ENCODE results near the gene ERP44.
"Not testable (repeated sequence)": the region's sequence is repeated elsewhere in the genome, so short reads cannot be mapped to it uniquely, and the experiment has no call there.

The ERP44 gene

DNA sequence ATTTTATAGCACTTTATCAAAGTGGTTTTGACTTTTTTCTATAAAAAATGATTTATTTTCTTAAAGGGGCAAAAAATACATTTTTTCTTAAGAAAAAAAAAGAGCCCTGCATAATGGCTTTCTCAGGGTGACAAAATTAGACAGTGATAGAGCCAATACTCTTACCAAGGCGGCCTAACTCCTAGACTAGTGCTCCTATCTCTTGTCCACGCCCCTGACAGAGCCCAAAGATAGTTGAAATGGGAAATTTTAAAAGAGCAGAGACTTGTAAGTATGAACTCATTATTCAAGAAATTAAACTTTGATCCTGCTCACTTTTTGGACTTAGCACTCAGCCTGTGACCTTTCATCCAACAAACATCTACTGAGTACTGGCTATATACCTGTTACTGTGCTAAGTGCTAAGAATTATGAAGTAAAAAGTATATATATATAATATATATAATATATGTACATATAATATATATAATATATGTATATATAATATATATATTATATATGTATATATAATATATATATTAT lies 1.4 kb upstream of the ERP44 start:
- no peak for DNase-seq (ENCODE audit: low spot score)

- no peak for DNase-seq (ENCODE audit: low spot score)
Measured at GRCh38 chr9:100099722-100100042, 882 bp upstream of the ERP44 start.

GRCh38 chr9:100098046-100098886 lies 534 bp downstream of the ERP44 start:
- peak; percentile 30 for DNase-seq (ENCODE audit: low spot score)

- no peak for DNase-seq (ENCODE audit: low spot score)
Measured at GRCh38 chr9:100096378-100096916, 2.4 kb downstream of the ERP44 start.

- DNase-seq (ENCODE audit: low spot score) = not testable (repeated sequence)
Measured at GRCh38 chr9:100094411-100094810, 4.4 kb downstream of the ERP44 start.

GRCh38 chr9:100092066-100092465 lies 6.7 kb downstream of the ERP44 start:
- DNase-seq (ENCODE audit: low spot score) = no peak

- no peak for DNase-seq (ENCODE audit: low spot score)
Measured at GRCh38 chr9:100091650-100092049, 7.2 kb downstream of the ERP44 start.

DNA sequence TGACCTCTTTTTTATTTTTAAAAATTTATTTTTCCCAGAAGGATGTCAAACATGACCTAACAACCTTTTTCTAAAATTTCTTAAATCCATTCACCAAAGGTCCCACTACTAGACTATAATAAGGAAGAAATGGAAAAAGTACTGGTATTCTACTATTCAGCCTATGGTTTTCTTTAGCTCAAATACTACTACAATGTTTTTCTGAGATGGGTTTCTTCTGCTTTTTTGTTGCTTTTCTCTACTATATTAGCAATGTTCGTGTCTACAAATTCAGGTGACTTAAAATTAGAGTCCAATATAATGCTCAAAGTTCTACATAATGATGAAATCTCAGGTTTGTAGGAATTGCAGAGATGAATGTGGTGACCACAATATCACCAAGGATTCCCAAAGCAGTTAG lies 7.9 kb downstream of the ERP44 start:
- no peak for DNase-seq (ENCODE audit: low spot score)

- DNase-seq (ENCODE audit: low spot score) = peak; percentile 25
Measured at GRCh38 chr9:100088202-100088601, 10.6 kb downstream of the ERP44 start.

GRCh38 chr9:100087218-100087617 lies 11.6 kb downstream of the ERP44 start:
- no peak for DNase-seq (ENCODE audit: low spot score)

DNA sequence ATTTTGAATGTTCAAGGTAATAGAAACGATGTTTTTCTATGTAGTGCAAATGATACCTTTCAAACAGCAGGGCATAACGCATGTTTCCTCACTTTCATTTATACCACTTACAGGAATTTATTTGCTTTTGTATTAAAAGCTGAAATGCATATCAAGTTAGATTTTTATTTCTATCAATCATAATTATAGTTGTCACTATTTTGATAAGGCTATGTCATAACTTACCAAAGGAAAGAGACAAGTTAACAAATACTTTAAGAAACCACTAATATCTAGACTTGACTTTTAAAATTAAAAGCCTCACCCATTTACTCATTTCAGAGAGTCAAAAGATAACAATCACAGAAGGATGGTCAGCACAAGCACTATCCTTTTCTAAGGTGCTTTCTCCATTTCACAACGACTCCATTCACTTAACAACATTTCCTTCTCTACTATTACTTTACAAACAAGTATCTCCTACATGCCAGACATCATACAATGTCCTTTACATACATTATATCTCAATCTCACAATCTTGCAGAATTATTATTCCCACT lies 12.6 kb downstream of the ERP44 start:
- peak; percentile 46 for DNase-seq (ENCODE audit: low spot score)

GRCh38 chr9:100084734-100085133 lies 14.1 kb downstream of the ERP44 start:
- peak; percentile 67 for DNase-seq (ENCODE audit: low spot score)

DNA sequence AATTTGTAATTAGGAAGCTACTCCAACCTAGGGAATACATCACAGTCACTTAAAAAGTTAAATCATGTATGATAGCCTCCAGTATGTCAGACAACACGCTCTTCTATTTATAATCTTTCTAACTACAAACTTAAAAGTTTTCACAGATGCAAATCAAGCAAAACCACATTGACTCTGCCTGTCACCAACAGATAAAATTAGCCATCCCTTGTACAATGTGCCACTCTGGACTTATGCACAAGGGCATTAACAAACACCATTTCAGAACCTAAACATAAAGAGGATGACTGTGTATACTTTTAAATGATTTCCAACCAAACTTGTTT lies 14.7 kb downstream of the ERP44 start:
- no peak for DNase-seq (ENCODE audit: low spot score)

DNA sequence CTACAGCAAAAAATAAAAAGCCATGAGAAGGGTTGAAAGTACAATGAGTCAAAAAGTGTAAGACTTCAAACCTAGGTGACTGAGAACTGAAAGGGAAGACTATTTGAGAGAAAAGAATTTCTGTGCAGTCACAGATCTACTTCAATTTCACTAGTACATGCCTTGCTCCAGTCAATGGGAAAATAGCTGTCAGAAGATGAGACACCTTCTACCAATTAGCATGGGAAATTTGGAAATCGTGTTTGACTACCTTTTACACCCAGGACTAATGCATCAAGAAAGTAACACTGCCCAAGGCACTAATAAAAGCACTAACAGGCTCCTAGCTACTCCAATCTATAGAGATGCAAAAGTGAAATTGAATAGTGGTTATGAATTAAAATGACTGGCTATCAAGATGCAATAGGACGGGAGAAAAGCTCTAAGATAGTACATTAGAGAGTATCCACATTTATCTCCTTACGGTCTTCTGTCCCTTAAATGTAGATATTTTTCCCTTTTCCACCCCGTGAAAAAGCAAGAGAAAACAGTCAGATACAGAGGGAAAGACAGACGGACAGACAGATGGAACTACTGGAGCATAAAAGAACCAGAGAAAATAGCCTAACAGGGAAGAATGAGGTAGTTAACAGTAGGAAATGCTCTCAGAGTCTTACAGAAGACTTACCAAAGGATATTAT lies 15.2 kb downstream of the ERP44 start:
- peak; percentile 56 for DNase-seq (ENCODE audit: low spot score)

DNA sequence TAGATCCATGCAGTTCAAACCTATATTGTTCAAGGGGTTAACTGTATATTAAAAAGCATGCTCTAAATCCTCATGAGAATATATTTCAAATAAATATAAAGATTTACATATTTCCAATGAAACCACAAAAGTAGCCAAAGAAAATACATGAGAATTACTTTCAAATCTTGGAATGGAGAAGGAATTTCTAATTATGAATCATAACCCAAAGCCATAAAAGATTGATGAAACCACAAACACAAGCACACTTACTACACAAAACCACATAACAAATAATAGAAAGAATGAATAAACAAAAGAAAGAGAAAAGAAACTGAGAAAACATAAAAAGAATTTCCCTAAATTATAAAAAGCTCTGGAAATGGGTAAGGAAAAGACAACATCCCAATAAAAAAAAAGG lies 16.0 kb downstream of the ERP44 start:
- DNase-seq (ENCODE audit: low spot score) = no peak

DNA sequence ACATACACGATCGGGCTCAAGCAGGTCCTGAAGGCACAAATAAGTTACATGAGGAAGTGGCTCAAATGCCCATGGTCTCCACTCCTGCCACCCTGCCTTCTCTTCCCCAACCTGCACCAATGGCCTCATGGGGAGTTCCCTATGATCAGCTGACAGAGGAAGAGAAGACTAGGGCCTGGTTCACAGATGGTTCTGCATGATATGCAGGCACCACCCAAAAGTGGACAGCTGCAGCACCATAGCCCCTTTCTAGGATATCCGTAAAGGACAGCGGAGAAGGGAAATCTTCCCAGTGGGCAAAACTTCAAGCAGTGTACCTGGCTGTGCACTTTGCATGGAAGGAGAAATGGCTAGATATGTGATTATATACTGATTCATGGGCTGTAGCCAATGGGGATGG lies 22.5 kb downstream of the ERP44 start:
- not testable (repeated sequence) for DNase-seq (ENCODE audit: low spot score)

DNA sequence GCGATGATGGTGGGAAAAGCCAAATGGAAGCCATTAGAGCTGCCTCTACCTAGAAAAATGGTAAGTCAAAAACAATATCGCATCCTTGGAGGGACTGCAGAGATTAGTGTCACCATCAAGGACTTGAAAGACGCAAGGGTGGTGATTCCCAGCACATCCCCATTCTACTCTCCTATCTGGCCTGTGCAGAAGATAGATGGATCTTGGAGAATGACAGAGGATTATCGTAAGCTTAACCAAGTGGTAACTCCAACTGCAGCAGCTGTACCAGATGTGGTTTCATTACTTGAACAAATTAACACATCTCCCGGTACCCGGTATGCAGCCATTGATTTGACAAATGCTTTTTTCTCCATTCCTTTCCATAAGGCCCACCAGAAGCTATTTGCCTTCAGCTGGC lies 23.8 kb downstream of the ERP44 start:
- DNase-seq (ENCODE audit: low spot score) = no peak

DNA sequence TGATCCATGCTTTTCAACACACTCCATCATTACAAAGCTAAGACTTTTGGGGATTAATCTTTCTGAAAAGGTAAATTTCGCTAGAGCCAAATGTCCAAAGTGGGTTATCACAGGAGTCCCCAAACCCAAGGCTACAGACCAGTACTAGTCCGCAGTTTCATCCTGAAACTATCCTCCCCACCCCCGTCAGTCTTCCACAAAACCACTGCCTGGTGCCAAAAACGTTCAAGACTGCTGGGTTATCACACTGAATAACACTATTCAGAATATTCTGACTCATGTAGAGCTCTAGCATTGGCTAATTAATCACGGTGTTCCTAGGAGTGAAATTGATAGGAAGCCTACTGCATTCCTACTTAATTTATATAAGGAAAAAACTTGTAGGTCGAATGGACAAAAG lies 24.7 kb downstream of the ERP44 start:
- no peak for DNase-seq (ENCODE audit: low spot score)

DNA sequence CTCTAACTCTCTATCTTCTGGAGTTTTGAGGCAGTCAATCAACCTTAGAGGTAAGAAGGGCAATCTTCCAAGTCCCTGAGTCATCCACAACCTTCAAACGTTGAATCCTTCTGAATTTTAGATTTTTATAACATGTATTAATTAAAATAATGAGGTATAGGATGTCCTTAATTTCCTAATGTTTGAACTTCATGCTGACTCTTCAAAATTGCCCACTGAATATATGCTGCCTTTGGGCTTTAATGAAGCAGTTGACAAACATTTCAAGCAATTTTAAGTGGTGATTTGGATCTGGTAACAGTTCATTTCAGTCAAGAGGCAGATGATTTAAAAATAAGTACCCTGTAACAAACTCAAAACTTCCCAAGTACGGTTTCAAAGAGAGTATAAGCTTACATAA lies 26.0 kb downstream of the ERP44 start:
- no peak for DNase-seq (ENCODE audit: low spot score)

DNA sequence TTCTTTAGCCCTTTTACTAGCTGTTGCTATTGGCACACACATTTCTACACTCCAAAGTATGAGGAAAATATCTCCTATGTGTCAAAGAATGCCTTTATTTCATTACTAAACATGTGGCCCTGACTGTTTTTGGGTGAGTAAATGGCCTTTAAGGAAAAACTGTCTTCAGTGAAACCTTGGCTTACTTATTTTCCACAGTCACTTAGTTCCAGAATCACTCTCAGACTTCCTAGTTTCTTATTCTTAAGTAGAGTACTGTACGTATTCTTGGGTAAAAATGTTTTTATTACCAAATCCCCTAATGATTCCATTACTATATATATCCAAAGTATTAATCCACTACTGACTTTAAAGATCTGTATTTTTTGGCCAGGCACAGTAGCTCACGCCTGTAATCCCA lies 27.5 kb downstream of the ERP44 start:
- DNase-seq (ENCODE audit: low spot score) = no peak

- DNase-seq (ENCODE audit: low spot score) = no peak
Measured at GRCh38 chr9:100070104-100071041, 28.4 kb downstream of the ERP44 start.

- not testable (repeated sequence) for DNase-seq (ENCODE audit: low spot score)
Measured at GRCh38 chr9:100069068-100069467, 29.7 kb downstream of the ERP44 start.

All from activated CD4-positive, alpha-beta T cell treated with anti-CD3 and anti-CD28 coated beads, Interleukin-2, Interleukin-4, amounts not matched to agents 100 ng/mL and 50 ng/mL, durations not matched to agents 16 hours and 8 hours (primary cell).